HCT116 (cell line): ENCODE results near the gene RFC4.

ENCODE experiments used
- CTCF ChIP-seq, 3 experiments: fragments of 200-600 bp in 1 of 3; sonication (generic) in 1 of 3; IDR thresholded peaks in 2 of 3; conservative IDR thresholded peaks in 1 of 3; 2 replicates each; pipeline ENCODE4 v1.5.1; 2012 to 2017; ENCODE audit warnings: low read depth in 2 of 3, low read length in 2 of 3, antibody characterized with exemption in 1 of 3, borderline replicate concordance in 1 of 3, control low read depth in 1 of 3, mild to moderate bottlenecking in 1 of 3, mixed read lengths in 1 of 3, mixed run types in 1 of 3, moderate library complexity in 1 of 3; ENCODE audit not compliant: insufficient read depth in 1 of 3
- POLR2AphosphoS5 ChIP-seq: IDR thresholded peaks from 2 replicates; pipeline ENCODE4 v1.6.1; 2011; ENCODE audit warnings: mild to moderate bottlenecking, low read depth, low read length, moderate library complexity
- RAD21 ChIP-seq: IDR thresholded peaks from 2 replicates; pipeline ENCODE4 v1.6.1; 2012; ENCODE audit warnings: low read depth, mild to moderate bottlenecking
- SP1 ChIP-seq: IDR thresholded peaks from 2 replicates; pipeline ENCODE4 v1.6.1; 2012; ENCODE audit warnings: low read depth
- ZNF274 ChIP-seq: fragments of 200-500 bp; sonication (Bioruptor generic); IDR thresholded peaks from 2 replicates; pipeline ENCODE4 v1.6.1; 2014; ENCODE audit warnings: mild to moderate bottlenecking, low read depth, low read length, inconsistent platforms

- TF ChIP-seq POLR2AphosphoS5: no peak
- no peak for TF ChIP-seq RAD21
- TF ChIP-seq CTCF (IDR thresholded peaks at IDR 0.05 in 2 of 3, conservative IDR thresholded peaks at IDR 0.05 in 1 of 3; ENCODE audit: borderline replicate concordance in 1 of 3, insufficient read depth in 1 of 3, low read depth in 2 of 3, low read length in 2 of 3): no peak
- TF ChIP-seq SP1: no peak
- no peak for TF ChIP-seq ZNF274
Measured at GRCh38 chr3:186759231-186759930, 46.9 kb downstream of the RFC4 start.
